K562 (cell line): ENCODE results near the gene PDE12. TPM values are rescaled to one million over a fixed set of nuclear protein-coding genes. Genes with fewer than 3 reads are reported as not detected.

ENCODE experiments used
- ARHGAP35 ChIP-seq: fragments of 450-650 bp; IDR thresholded peaks from 2 replicates; pipeline ENCODE4 v1.6.1; 2018; ENCODE audit not compliant: partially characterized antibody
- ASH1L ChIP-seq: fragments of 450-650 bp; IDR thresholded peaks from 2 replicates; pipeline ENCODE4 v1.6.1; 2018; ENCODE audit warnings: borderline replicate concordance, mild to moderate bottlenecking, low read depth; ENCODE audit not compliant: partially characterized antibody
- CBX3 ChIP-seq, 2 experiments: IDR thresholded peaks; 1 replicate in 1 of 2; 2 replicates in 1 of 2; pipeline ENCODE4 v1.6.1; 2012; ENCODE audit warnings: inconsistent platforms in 2 of 2, low read length in 2 of 2, borderline replicate concordance in 1 of 2, control low read depth in 1 of 2
- FOS ChIP-seq: IDR thresholded peaks from 3 replicates; pipeline ENCODE4 v1.6.1; 2011; ENCODE audit not compliant: insufficient read length; ENCODE audit errors: extremely low read depth
- GABPB1 ChIP-seq: sonication (generic); formaldehyde crosslinking; IDR thresholded peaks from 2 replicates; pipeline ENCODE4 v1.8.0; 2022; ENCODE audit warnings: mild to moderate bottlenecking, missing genetic modification reagents
- HES1 ChIP-seq: fragments of 450-650 bp; IDR thresholded peaks from 2 replicates; pipeline ENCODE4 v1.6.1; 2016; ENCODE audit warnings: low read depth, mild to moderate bottlenecking, moderate library complexity
- HNRNPLL ChIP-seq: fragments of 200-400 bp; formaldehyde crosslinking; IDR thresholded peaks from 2 replicates; pipeline ENCODE4 v1.6.1; 2017; ENCODE audit warnings: low read length, low read depth, mild to moderate bottlenecking; ENCODE audit not compliant: poor library complexity, severe bottlenecking
- MCM5 ChIP-seq: fragments of 450-650 bp; IDR thresholded peaks from 2 replicates; pipeline ENCODE4 v1.6.1; 2016; ENCODE audit warnings: low read depth
- MCM7 ChIP-seq, 2 experiments: fragments of 450-650 bp; IDR thresholded peaks; 2 replicates each; pipeline ENCODE4 v1.6.1; 2016 to 2018
- PHF20 ChIP-seq: fragments of 450-650 bp; IDR thresholded peaks from 2 replicates; pipeline ENCODE4 v1.6.1; 2018; ENCODE audit not compliant: partially characterized antibody
- POLR2A ChIP-seq: fragments of 450-650 bp; conservative IDR thresholded peaks from 2 replicates; pipeline ENCODE4 v1.6.1; 2016
- RB1 ChIP-seq: fragments of 450-650 bp; IDR thresholded peaks from 2 replicates; pipeline ENCODE4 v1.6.1; 2017; ENCODE audit warnings: low read depth, mild to moderate bottlenecking
- THRAP3 ChIP-seq: fragments of 450-650 bp; IDR thresholded peaks from 2 replicates; pipeline ENCODE4 v1.6.1; 2016; ENCODE audit warnings: mild to moderate bottlenecking, inconsistent platforms, borderline replicate concordance
- USF2 ChIP-seq: sonication (generic); formaldehyde crosslinking; IDR thresholded peaks from 2 replicates; pipeline ENCODE4 v1.5.0; 2020; ENCODE audit warnings: missing genetic modification reagents
- WHSC1 ChIP-seq: IDR thresholded peaks from one replicate; pipeline ENCODE4 v1.6.1; 2012; ENCODE audit warnings: low read length, control low read depth, inconsistent platforms
- ZBTB2 ChIP-seq: fragments of 450-650 bp; IDR thresholded peaks from 2 replicates; pipeline ENCODE4 v1.6.1; 2016; ENCODE audit warnings: antibody characterized with exemption
- ZNF384 ChIP-seq: IDR thresholded peaks from 2 replicates; pipeline ENCODE4 v1.6.1; 2012; ENCODE audit warnings: low read depth, low read length, improper control_type of control experiment
- ZNF444 ChIP-seq: fragments of 250-450 bp; sonication (Bioruptor Pico); IDR thresholded peaks from 2 replicates; pipeline ENCODE4 v1.4.0; 2020; ENCODE audit warnings: mild to moderate bottlenecking, moderate library complexity
- ZNF57 ChIP-seq: fragments of 450-650 bp; formaldehyde crosslinking; IDR thresholded peaks from 2 replicates; pipeline ENCODE4 v1.4.0; 2020; ENCODE audit warnings: mild to moderate bottlenecking, moderate library complexity
- ZNF717 ChIP-seq: fragments of 250-450 bp; sonication (Bioruptor Pico); IDR thresholded peaks from 2 replicates; pipeline ENCODE4 v1.5.0; 2021
- polyA plus RNA-seq, 8 experiments: library from polyadenylated mRNA; depleted of rRNA in 4 of 8; stranded (reverse) in 5 of 8; unstranded in 3 of 8; fragments of >200 nt; fragmentation: Nextera tagmentation in 2 of 8; fragmentation: Illumina TruSeq in 1 of 8; extraction: Ambion mirVana in 2 of 8; extraction: Trizol in 1 of 8; gene quantifications; 2 replicates each; pipeline versions ENCODE4 v1.2.1 to v1.2.3, GENCODE V29; 2011 to 2014; ENCODE audit warnings: inconsistent platforms in 1 of 8, missing spikeins in 1 of 8
- total RNA-seq, 7 experiments: library from RNA; depleted of rRNA in 6 of 7; stranded (reverse); fragments of >200 nt in 6 of 7; fragmentation: Illumina TruSeq in 2 of 7; extraction: Trizol in 2 of 7; gene quantifications; 2 replicates each; pipeline versions ENCODE4 v1.2.1 to v1.2.3, GENCODE V29; 2011 to 2021; ENCODE audit warnings: low replicate concordance in 1 of 7
- TF ChIP-seq, protein P1 (sequence below): fragments of 450-650 bp; IDR thresholded peaks from 2 replicates; pipeline ENCODE4 v1.6.1; 2017; ENCODE audit warnings: antibody characterized with exemption
- TF ChIP-seq, protein P2 (sequence below): sonication (generic); IDR thresholded peaks from 2 replicates; pipeline ENCODE4 v1.6.1; 2016
- TF ChIP-seq, protein P3 (sequence below): sonication (generic); formaldehyde crosslinking; IDR thresholded peaks from 2 replicates; pipeline ENCODE4 v1.8.1; 2022; ENCODE audit warnings: missing genetic modification reagents

Gene PDE12
- total and polyA plus RNA-seq, 9 of the 15 experiments (the other 6 are each of a cell fraction or from before 2014, with no cell fraction given): 2.1 to 20.5 (median 10.0) TPM

DNA sequence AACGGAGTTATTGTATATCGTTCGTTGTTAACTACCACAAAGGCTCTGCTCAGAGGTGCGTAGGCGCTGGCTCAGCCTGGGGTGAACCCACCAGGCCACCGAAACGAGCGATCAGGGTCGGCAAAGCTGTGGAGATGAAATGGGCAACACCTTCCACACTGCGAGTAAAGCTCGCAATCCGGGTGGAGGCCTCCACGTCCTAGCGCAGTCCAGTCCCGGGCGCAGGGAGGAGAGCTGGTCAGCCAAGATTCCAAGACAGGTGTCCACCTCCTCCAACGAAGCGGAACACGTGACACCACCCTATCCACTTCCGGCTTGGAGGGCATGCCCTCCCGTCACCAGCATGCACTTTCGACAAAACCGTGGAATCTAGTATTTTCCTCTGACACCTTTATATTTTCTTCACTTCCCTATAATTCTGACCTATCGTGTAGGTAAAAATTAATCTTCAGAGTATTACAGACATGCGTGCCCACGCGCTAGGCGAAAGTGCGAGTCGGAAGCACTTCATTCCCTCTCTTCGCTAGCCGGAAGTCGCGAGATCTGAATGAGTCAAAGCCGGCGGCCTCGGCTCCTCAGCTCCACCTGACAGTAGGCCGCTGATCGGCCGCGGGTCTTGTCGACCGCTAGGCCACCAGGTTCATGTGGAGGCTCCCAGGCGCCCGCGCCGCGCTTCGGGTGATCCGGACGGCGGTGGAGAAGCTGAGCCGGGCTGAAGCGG lies at the start of gene PDE12 (continued):
- TF ChIP-seq, protein P1, sequence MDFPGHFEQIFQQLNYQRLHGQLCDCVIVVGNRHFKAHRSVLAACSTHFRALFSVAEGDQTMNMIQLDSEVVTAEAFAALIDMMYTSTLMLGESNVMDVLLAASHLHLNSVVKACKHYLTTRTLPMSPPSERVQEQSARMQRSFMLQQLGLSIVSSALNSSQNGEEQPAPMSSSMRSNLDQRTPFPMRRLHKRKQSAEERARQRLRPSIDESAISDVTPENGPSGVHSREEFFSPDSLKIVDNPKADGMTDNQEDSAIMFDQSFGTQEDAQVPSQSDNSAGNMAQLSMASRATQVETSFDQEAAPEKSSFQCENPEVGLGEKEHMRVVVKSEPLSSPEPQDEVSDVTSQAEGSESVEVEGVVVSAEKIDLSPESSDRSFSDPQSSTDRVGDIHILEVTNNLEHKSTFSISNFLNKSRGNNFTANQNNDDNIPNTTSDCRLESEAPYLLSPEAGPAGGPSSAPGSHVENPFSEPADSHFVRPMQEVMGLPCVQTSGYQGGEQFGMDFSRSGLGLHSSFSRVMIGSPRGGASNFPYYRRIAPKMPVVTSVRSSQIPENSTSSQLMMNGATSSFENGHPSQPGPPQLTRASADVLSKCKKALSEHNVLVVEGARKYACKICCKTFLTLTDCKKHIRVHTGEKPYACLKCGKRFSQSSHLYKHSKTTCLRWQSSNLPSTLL: peak; percentile 69; the same call in 1 of the 2 replicates
- TF ChIP-seq ZNF717: no peak
- TF ChIP-seq ZBTB2: no peak
- TF ChIP-seq POLR2A: peak; percentile 93
- TF ChIP-seq WHSC1: no peak
- peak; percentile 65 to 96 for TF ChIP-seq CBX3 (IDR thresholded peaks at IDR 0.05; ENCODE audit: borderline replicate concordance in 1 of 2, low read length in 2 of 2)
- TF ChIP-seq, protein P2, sequence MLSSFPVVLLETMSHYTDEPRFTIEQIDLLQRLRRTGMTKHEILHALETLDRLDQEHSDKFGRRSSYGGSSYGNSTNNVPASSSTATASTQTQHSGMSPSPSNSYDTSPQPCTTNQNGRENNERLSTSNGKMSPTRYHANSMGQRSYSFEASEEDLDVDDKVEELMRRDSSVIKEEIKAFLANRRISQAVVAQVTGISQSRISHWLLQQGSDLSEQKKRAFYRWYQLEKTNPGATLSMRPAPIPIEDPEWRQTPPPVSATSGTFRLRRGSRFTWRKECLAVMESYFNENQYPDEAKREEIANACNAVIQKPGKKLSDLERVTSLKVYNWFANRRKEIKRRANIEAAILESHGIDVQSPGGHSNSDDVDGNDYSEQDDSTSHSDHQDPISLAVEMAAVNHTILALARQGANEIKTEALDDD: no peak
- TF ChIP-seq, protein P3, sequence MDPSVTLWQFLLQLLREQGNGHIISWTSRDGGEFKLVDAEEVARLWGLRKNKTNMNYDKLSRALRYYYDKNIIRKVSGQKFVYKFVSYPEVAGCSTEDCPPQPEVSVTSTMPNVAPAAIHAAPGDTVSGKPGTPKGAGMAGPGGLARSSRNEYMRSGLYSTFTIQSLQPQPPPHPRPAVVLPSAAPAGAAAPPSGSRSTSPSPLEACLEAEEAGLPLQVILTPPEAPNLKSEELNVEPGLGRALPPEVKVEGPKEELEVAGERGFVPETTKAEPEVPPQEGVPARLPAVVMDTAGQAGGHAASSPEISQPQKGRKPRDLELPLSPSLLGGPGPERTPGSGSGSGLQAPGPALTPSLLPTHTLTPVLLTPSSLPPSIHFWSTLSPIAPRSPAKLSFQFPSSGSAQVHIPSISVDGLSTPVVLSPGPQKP (CRISPR knock-in tag): no peak
- no peak for TF ChIP-seq HES1
- TF ChIP-seq USF2 (CRISPR knock-in tag): peak; percentile 94
- 0 out of 2 replicates have a peak, but pooled peaks have one; percentile 48 for TF ChIP-seq THRAP3
- peak; percentile 9; the same call in 1 of the 2 replicates for TF ChIP-seq RB1
- no peak for TF ChIP-seq MCM5
- peak; percentile 95 for TF ChIP-seq GABPB1 (CRISPR knock-in tag)
- TF ChIP-seq ZNF384: no peak
- no peak for TF ChIP-seq MCM7 (IDR thresholded peaks at IDR 0.05)
- no peak for TF ChIP-seq FOS
- 0 out of 2 replicates have a peak, but pooled peaks have one; percentile 6 for TF ChIP-seq ZNF57 (CRISPR knock-in tag)
- peak; percentile 15 for TF ChIP-seq HNRNPLL
- peak; percentile 93 for TF ChIP-seq PHF20
- no peak for TF ChIP-seq ZNF444 (CRISPR knock-in tag)
- peak; percentile 75 for TF ChIP-seq ASH1L
- no peak for TF ChIP-seq ARHGAP35
